ENCODE results near the gene PBX3. TPM values are rescaled to one million over a fixed set of nuclear protein-coding genes. Genes with fewer than 3 reads are reported as not detected.

PBX3 gene
- total RNA-seq, 1 donor from 2014 or later, result 37.6 TPM

GRCh38 chr9:125805586-125805985 is 58.4 kb downstream of the PBX3 start:
- Mint-ChIP-seq H3K9me3 (ENCODE audit: unreplicated experiment) (no peaks in the 10 kb centered on the region), H3K27me3 (ENCODE audit: unreplicated experiment) (no peaks in the 10 kb centered on the region), H3K27ac (ENCODE audit: unreplicated experiment) (no peak overlapping the region), H3K4me1 (ENCODE audit: unreplicated experiment) (no peaks in the 10 kb centered on the region), H3K36me3 (ENCODE audit: low read depth, unreplicated experiment) (no peaks in the 10 kb centered on the region), H3K4me3 (ENCODE audit: unreplicated experiment) (no peak overlapping the region)
- no peak for DNase-seq (ENCODE audit: low spot score)
- no peak for TF ChIP-seq CTCF (IDR thresholded peaks at IDR 0.05; ENCODE audit: unreplicated experiment)

GRCh38 chr9:125807079-125807478 is 59.9 kb downstream of the PBX3 start:
- Mint-ChIP-seq H3K4me3 (ENCODE audit: unreplicated experiment) (no peak overlapping the region), H3K4me1 (ENCODE audit: unreplicated experiment) (no peaks in the 10 kb centered on the region), H3K27me3 (ENCODE audit: unreplicated experiment) (no peaks in the 10 kb centered on the region), H3K36me3 (ENCODE audit: low read depth, unreplicated experiment) (no peaks in the 10 kb centered on the region), H3K9me3 (ENCODE audit: unreplicated experiment) (no peaks in the 10 kb centered on the region), H3K27ac (ENCODE audit: unreplicated experiment) (no peak overlapping the region)
- TF ChIP-seq CTCF (IDR thresholded peaks at IDR 0.05; ENCODE audit: unreplicated experiment), result no peak
- DNase-seq (ENCODE audit: low spot score), result no peak

GRCh38 chr9:125810161-125810560 is 63.0 kb downstream of the PBX3 start:
- H3K27ac Mint-ChIP-seq (ENCODE audit: unreplicated experiment), result no peak overlapping the region
- no peaks in the 10 kb centered on the region for H3K36me3 Mint-ChIP-seq (ENCODE audit: low read depth, unreplicated experiment)
- no peak for DNase-seq (ENCODE audit: low spot score)
- no peaks in the 10 kb centered on the region for H3K9me3 Mint-ChIP-seq (ENCODE audit: unreplicated experiment)
- no peaks in the 10 kb centered on the region for H3K27me3 Mint-ChIP-seq (ENCODE audit: unreplicated experiment)
- no peak overlapping the region for H3K4me3 Mint-ChIP-seq (ENCODE audit: unreplicated experiment)
- TF ChIP-seq CTCF (IDR thresholded peaks at IDR 0.05; ENCODE audit: unreplicated experiment), result no peak
- no peaks in the 10 kb centered on the region for H3K4me1 Mint-ChIP-seq (ENCODE audit: unreplicated experiment)

DNA sequence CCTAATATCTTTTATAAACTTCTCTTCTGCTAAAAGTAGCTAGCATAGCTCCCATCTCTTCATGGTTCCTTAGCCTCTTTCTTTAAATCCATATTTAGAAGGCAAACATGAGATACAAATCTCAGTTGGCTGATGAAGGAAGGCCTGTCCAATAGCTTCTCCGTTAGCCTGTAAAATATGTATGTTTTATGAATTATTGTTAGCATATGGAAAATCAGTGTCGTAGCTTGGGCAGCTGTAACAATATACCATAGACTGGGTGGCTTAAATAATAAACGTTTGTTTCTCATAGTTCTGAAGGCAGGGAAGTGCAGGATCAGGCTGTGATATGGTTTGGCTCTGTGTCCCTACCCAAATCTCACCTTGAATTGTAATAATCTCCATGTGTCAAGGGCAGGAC is 63.8 kb downstream of the PBX3 start:
- Mint-ChIP-seq H3K36me3 (ENCODE audit: low read depth, unreplicated experiment) (no peaks in the 10 kb centered on the region), H3K27me3 (ENCODE audit: unreplicated experiment) (no peaks in the 10 kb centered on the region), H3K9me3 (ENCODE audit: unreplicated experiment) (no peaks in the 10 kb centered on the region), H3K4me3 (ENCODE audit: unreplicated experiment) (no peak overlapping the region), H3K4me1 (ENCODE audit: unreplicated experiment) (no peaks in the 10 kb centered on the region), H3K27ac (ENCODE audit: unreplicated experiment) (no peak overlapping the region)
- DNase-seq (ENCODE audit: low spot score), result no peak
- no peak for TF ChIP-seq CTCF (IDR thresholded peaks at IDR 0.05; ENCODE audit: unreplicated experiment)

DNA sequence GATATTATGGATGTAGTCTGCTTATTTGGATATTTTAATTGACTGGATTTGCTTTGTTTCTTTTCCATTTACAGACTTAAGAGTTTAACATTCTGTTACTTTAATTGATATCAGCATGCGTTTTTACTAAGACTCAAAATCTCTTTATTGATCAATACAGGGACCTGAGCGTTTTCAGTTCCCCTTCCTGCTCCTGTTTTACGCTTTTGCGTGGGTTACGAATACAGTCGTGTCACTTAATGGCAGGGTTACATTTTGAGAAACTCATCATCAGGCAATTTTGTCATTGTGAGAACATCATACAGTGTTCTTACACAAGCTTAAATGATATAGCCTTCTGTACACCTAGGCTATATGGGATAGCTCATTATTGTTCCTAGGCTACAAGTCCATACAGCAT is 65.2 kb downstream of the PBX3 start:
- no peak for TF ChIP-seq CTCF (IDR thresholded peaks at IDR 0.05; ENCODE audit: unreplicated experiment)

More for the DNA sequence above, 65.2 kb downstream of the PBX3 start:
- Mint-ChIP-seq H3K9me3 (ENCODE audit: unreplicated experiment) (no peaks in the 10 kb centered on the region), H3K36me3 (ENCODE audit: low read depth, unreplicated experiment) (no peaks in the 10 kb centered on the region), H3K27ac (ENCODE audit: unreplicated experiment) (no peak overlapping the region), H3K27me3 (ENCODE audit: unreplicated experiment) (no peaks in the 10 kb centered on the region), H3K4me3 (ENCODE audit: unreplicated experiment) (no peak overlapping the region), H3K4me1 (ENCODE audit: unreplicated experiment) (no peaks in the 10 kb centered on the region)
- no peak for DNase-seq (ENCODE audit: low spot score)

Measured in endothelial cell (in vitro differentiated cells).